Uterus (tissue), 4 donors: ENCODE measurements around the gene CACNB4. TPM values are rescaled to one million over a fixed set of nuclear protein-coding genes. Genes with fewer than 3 reads are reported as not detected.

ENCODE experiments used
- DNase-seq, 2 donors: peaks; one replicate each; pipeline ENCODE4 v3.0.0-alpha.2; 2019 to 2020
- H3K27ac ChIP-seq, 2 donors: fragments of 200-600 bp; sonication (generic); 1 replicate in 1 of 2; 2 replicates in 1 of 2; pipeline ENCODE4 v1.5.1; 2016 to 2018
- H3K27me3 ChIP-seq, 2 donors: fragments of 200-600 bp; sonication (generic); one replicate each; pipeline ENCODE4 v1.5.1; 2018 to 2019; ENCODE audit warnings: control low read depth in 1 of 2
- H3K36me3 ChIP-seq, 2 donors: fragments of 200-600 bp; sonication (generic); one replicate each; pipeline ENCODE4 v1.5.1; 2019; ENCODE audit warnings: control low read depth in 1 of 2
- H3K4me1 ChIP-seq, 2 donors: fragments of 200-600 bp; sonication (generic); one replicate each; pipeline ENCODE4 v1.5.1; 2018 to 2019; ENCODE audit warnings: control low read depth in 1 of 2
- H3K4me3 ChIP-seq, 2 donors: fragments of 200-600 bp; sonication (generic); 1 replicate in 1 of 2; 2 replicates in 1 of 2; pipeline ENCODE4 v1.5.1; 2018 to 2019; ENCODE audit warnings: mild to moderate bottlenecking in 1 of 2
- H3K9me3 ChIP-seq, 2 donors: fragments of 200-600 bp; sonication (generic); one replicate each; pipeline ENCODE4 v1.5.1; 2019; ENCODE audit warnings: control low read depth in 1 of 2
- CTCF ChIP-seq, 4 experiments: fragments of 200-600 bp in 2 of 4; fragments of 450-650 bp in 2 of 4; sonication (generic) in 2 of 4; IDR thresholded peaks; one replicate each; pipeline ENCODE4 v1.5.1; 2016 to 2019; ENCODE audit warnings: antibody characterized with exemption in 4 of 4, mild to moderate bottlenecking in 2 of 4, moderate library complexity in 1 of 4
- POLR2A ChIP-seq, 2 donors: fragments of 450-650 bp; IDR thresholded peaks; one replicate each; pipeline ENCODE4 v1.6.1; 2016; ENCODE audit warnings: antibody characterized with exemption in 2 of 2, mild to moderate bottlenecking in 1 of 2, moderate library complexity in 1 of 2
- intact Hi-C: fragments of 100-400 bp; cut with DNase I; formaldehyde crosslinking; loops from one replicate; pipeline ENCODE4 v1.15.1; 2023; ENCODE audit warnings: low total_unique reads
- total RNA-seq, 4 donors: library from RNA; depleted of rRNA in 3 of 4; stranded (reverse); fragments of >200 nt in 3 of 4; gene quantifications; one replicate each; pipeline versions ENCODE4 v1.1.0 to v1.2.4, GENCODE V29; 2014 to 2023
- donor health status: DM: yes; HTN: yes; CAD: no.

Gene CACNB4
- total RNA-seq, 4 donors from 2014 or later, result 0.26 to 14.0 (median 1.6) TPM

- DNase-seq, result no peak
- Histone ChIP-seq H3K27me3 (no peaks in the 10 kb centered on the region), H3K4me3 (no peak overlapping the region), H3K9me3 (no peaks in the 10 kb centered on the region), H3K36me3 (no peaks in the 10 kb centered on the region), H3K27ac (no peak overlapping the region), H3K4me1 (no peaks in the 10 kb centered on the region)
- intact Hi-C loops, result no loop called here
- no peak for TF ChIP-seq POLR2A (IDR thresholded peaks at IDR 0.05)
- TF ChIP-seq CTCF (IDR thresholded peaks at IDR 0.05), result no peak
These were observed 238.6 kb downstream of the CACNB4 start for GRCh38 chr2:151860210-151860609.

DNA sequence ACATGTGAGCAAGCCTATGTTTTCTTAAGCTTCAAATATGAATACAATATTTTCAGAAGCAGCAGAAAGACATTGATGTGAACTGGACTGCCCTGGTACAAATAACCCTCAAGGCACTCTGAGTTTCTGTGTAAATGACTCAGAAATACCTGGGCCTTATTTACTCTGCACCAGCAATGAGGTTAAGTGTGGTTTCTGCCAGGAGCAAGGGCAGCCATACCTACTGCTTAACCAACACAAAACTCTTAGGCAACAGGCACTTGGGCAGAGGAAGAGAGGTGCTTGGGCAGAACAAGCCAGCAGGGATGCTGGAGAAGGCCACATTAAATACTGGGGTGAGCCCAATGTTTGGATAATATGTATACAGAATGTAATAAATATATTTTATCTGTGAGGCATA lies 241.2 kb downstream of the CACNB4 start:
- TF ChIP-seq POLR2A (IDR thresholded peaks at IDR 0.05) (no peak), CTCF (IDR thresholded peaks at IDR 0.05) (no peak)
- no peaks in the 10 kb centered on the region for H3K9me3 ChIP-seq
- DNase-seq, result no peak
- no peaks in the 10 kb centered on the region for H3K4me1 ChIP-seq
- no peak overlapping the region for H3K27ac ChIP-seq
- intact Hi-C loops, result no loop called here
- H3K36me3 ChIP-seq, result no peaks in the 10 kb centered on the region
- no peak overlapping the region for H3K4me3 ChIP-seq
- H3K27me3 ChIP-seq, result no peaks in the 10 kb centered on the region

DNA sequence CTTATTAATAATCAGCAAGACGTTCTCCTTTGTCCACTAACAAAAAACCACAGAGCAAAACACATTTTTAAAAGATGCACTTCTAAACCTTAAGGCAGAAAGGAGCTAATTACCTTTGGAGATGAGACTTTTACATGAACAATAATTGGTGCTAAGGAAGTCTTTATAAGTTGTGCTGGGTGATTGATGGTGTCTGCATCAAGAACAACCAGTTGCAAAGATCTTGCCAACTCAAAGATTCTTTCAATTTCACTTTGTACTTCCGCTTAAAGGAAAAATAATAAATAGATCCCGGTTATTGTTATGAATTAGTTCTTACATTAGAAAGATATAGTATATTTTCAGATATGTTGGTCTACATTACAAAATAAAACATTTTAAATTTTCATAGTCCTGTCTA lies 243.7 kb downstream of the CACNB4 start:
- Histone ChIP-seq H3K4me1 (no peaks in the 10 kb centered on the region), H3K27me3 (no peaks in the 10 kb centered on the region), H3K9me3 (no peaks in the 10 kb centered on the region), H3K27ac (no peak overlapping the region), H3K36me3 (no peaks in the 10 kb centered on the region), H3K4me3 (no peak overlapping the region)
- intact Hi-C loops, result no loop called here
- no peak for DNase-seq
- TF ChIP-seq POLR2A (IDR thresholded peaks at IDR 0.05) (no peak), CTCF (IDR thresholded peaks at IDR 0.05) (no peak)

DNA sequence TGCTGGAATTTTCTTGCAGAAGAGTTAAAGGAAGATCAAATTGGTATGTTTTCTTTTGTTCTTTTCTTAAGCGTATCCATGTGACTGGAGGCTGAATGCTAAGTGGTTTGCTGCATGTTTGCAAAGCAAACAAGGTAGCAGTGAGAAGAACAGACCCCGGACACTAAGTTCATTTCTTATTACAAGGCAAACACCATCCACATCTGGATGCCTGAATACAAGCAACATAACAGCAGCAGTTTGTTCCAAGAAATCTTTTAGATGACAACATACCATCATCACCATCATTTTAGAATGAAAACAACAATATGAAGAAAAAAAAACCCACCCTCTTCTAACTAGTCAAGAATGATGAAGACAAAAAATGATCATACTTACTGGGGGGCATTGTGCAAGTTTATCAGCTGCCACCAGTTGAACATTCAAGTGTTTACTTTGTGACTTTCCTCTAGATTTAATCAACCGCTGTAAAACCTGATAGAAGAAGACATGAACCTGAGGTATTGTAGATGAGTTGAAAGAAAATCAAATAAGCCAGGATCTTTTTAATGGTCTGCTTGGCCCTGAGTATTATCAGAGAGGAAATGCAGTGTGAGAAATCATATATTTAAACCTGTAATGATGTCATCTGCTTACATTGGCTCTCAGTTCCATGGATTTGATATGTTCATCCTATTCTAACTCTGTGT lies 245.6 kb downstream of the CACNB4 start:
- Histone ChIP-seq H3K4me3 (no peak overlapping the region), H3K27me3 (no peaks in the 10 kb centered on the region), H3K4me1 (no peaks in the 10 kb centered on the region), H3K27ac (no peak overlapping the region), H3K9me3 (no peaks in the 10 kb centered on the region), H3K36me3 (no peaks in the 10 kb centered on the region)
- TF ChIP-seq POLR2A (IDR thresholded peaks at IDR 0.05), result no peak
- TF ChIP-seq CTCF (IDR thresholded peaks at IDR 0.05), result no peak
- DNase-seq, result no peak
- intact Hi-C loops, result no loop called here

DNA sequence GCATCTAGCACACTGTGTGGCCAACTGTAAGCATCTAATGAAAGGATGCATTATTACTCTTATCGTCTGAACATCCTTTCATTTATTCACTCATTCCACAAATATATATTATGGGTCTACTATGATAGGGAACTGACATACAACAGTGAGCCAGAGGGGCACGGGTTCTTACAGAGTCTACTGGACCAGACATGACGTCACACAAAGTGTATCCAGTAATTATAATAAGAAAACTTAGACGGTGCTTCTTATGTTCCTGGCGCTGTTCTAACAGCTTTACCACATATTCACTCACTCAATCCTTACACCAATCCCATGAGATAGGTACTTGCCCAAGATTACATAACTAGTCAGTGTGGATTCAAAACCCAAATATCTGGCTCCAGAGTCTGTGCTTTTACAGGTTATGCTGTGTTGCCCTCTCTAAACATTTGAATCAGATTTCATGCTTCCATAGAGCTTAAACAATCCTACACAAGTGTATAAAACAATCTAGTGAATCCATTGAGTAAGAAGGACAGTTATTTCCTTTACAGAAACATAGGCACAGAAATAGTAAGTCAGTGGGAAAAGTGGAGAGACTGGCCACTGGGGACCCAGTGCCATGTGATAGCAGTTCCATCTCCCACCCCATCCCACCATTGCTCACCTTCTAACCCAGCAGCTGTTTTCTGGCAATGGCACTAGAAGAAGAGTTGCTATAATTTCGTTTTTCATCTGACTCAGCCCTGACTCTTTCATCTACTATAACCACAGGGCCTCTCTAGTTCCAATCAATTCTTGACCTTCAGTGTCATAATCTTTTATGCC lies 246.4 kb downstream of the CACNB4 start:
- Histone ChIP-seq H3K4me3 (no peak overlapping the region), H3K27me3 (no peaks in the 10 kb centered on the region), H3K9me3 (no peaks in the 10 kb centered on the region), H3K27ac (no peak overlapping the region), H3K4me1 (no peaks in the 10 kb centered on the region), H3K36me3 (no peaks in the 10 kb centered on the region)
- no peak for DNase-seq
- TF ChIP-seq POLR2A (IDR thresholded peaks at IDR 0.05) (no peak), CTCF (IDR thresholded peaks at IDR 0.05) (no peak)
- intact Hi-C loops, result no loop called here
